ENCODE data around the gene NT5E. TPM values are rescaled to one million over a fixed set of nuclear protein-coding genes. Genes with fewer than 3 reads are reported as not detected.

The NT5E gene
- total and polyA plus RNA-seq, 2 of the 13 experiments (the other 11 are each of a cell fraction or from before 2014, with no cell fraction given): 9.5 to 33.0 TPM

- no peak for TF ChIP-seq GLMP (CRISPR knock-in tag; IDR thresholded peaks at IDR 0.05; ENCODE audit: borderline replicate concordance)
- TF ChIP-seq SAFB2 (CRISPR knock-in tag; IDR thresholded peaks at IDR 0.05; ENCODE audit: borderline replicate concordance, low read depth): no peak
- peak; percentile 54; the same call in 1 of the 2 replicates for TF ChIP-seq ZSCAN25 (CRISPR knock-in tag; IDR thresholded peaks at IDR 0.05)
- TF ChIP-seq PAF1 (CRISPR knock-in tag; IDR thresholded peaks at IDR 0.05): no peak
- TF ChIP-seq ZFX (CRISPR knock-in tag; IDR thresholded peaks at IDR 0.05; ENCODE audit: low read depth): peak; percentile 37; the same call in 1 of the 2 replicates
- TF ChIP-seq ZBTB20 (CRISPR knock-in tag; IDR thresholded peaks at IDR 0.05; ENCODE audit: borderline replicate concordance, low read depth): peak; percentile 18; the same call in 1 of the 2 replicates
- TF ChIP-seq ZC3H4 (CRISPR knock-in tag; IDR thresholded peaks at IDR 0.05; ENCODE audit: borderline replicate concordance): no peak
- TF ChIP-seq SP1 (IDR thresholded peaks at IDR 0.05): no peak
- TF ChIP-seq SP1 (CRISPR knock-in tag; IDR thresholded peaks at IDR 0.05): no peak
- no peak for TF ChIP-seq ZNF678 (CRISPR knock-in tag; IDR thresholded peaks at IDR 0.05)
- no peak for TF ChIP-seq ZNF552 (CRISPR knock-in tag; IDR thresholded peaks at IDR 0.05; ENCODE audit: borderline replicate concordance)
- TF ChIP-seq SOX6 (IDR thresholded peaks at IDR 0.05): no peak
- peak; percentile 98 for TF ChIP-seq SOX6 (CRISPR knock-in tag; IDR thresholded peaks at IDR 0.05)
- peak; percentile 56; the same call in 1 of the 2 replicates for TF ChIP-seq ZSCAN12 (CRISPR knock-in tag; IDR thresholded peaks at IDR 0.05)
- TF ChIP-seq NR2F2 (IDR thresholded peaks at IDR 0.05; ENCODE audit: borderline replicate concordance, low read depth): peak; percentile 82; the same call in 1 of the 2 replicates
- TF ChIP-seq ZNF20 (CRISPR knock-in tag; IDR thresholded peaks at IDR 0.05): no peak
- peak; percentile 12; the same call in 1 of the 2 replicates for TF ChIP-seq SP5 (CRISPR knock-in tag; IDR thresholded peaks at IDR 0.05; ENCODE audit: borderline replicate concordance, low read depth)
- TF ChIP-seq FOXP1 (IDR thresholded peaks at IDR 0.05): no peak
- TF ChIP-seq FOXP1 (CRISPR knock-in tag; IDR thresholded peaks at IDR 0.05): peak; percentile 72
- TF ChIP-seq ZNF724P (CRISPR knock-in tag; IDR thresholded peaks at IDR 0.05; ENCODE audit: borderline replicate concordance): no peak
- no peak for TF ChIP-seq FOXA1 (IDR thresholded peaks at IDR 0.05)
- peak; percentile 88 for TF ChIP-seq FOXA1 (CRISPR knock-in tag; IDR thresholded peaks at IDR 0.05)
- no peak for TF ChIP-seq RNF219 (CRISPR knock-in tag; IDR thresholded peaks at IDR 0.05)
- peak; percentile 39 for TF ChIP-seq XRCC5 (optimal IDR thresholded peaks at IDR 0.05; ENCODE audit: low read length)
- no peak for TF ChIP-seq ZBTB1 (CRISPR knock-in tag; IDR thresholded peaks at IDR 0.05; ENCODE audit: borderline replicate concordance)
- no peak for TF ChIP-seq SNRNP70 (IDR thresholded peaks at IDR 0.05; ENCODE audit: low read depth, low read length)
These were observed 44.6 kb upstream of the NT5E start (continued) for GRCh38 chr6:85405175-85405852.

All from HepG2 (cell line).